ENCODE measurements around the gene RAB18.

- TF ChIP-seq POLR2AphosphoS5 (IDR thresholded peaks at IDR 0.05), result no peak
- no peak for TF ChIP-seq POLR2A (IDR thresholded peaks at IDR 0.05)
Measured at GRCh38 chr10:27547047-27547446, 42.9 kb downstream of the RAB18 start.
